GM23338 (cell line): ENCODE data around the gene CDR2. TPM values are rescaled to one million over a fixed set of nuclear protein-coding genes. Genes with fewer than 3 reads are reported as not detected.

Experiments
- ATAC-seq: fragments of 200-7000 bp; cut with Tn5 transposase; 3 replicates; pipeline ENCODE4 v1.9.1; 2020
- DNase-seq: peaks from one replicate; pipeline ENCODE4 v3.0.0-alpha.2; 2015; ENCODE audit warnings: low spot score
- H2AFZ ChIP-seq: fragments of 200-600 bp; sonication (generic); 2 replicates; pipeline ENCODE4 v1.8.0; 2016; ENCODE audit warnings: antibody characterized with exemption, mild to moderate bottlenecking, moderate library complexity
- H3F3A ChIP-seq: fragments of 200-600 bp; sonication (generic); replicated peaks from 2 replicates; pipeline ENCODE4 v1.8.0; 2017; ENCODE audit warnings: antibody characterized with exemption, mixed run types, low read depth
- H3K27ac ChIP-seq: fragments of 200-600 bp; sonication (generic); 2 replicates; pipeline ENCODE4 v1.6.1; 2016; ENCODE audit warnings: low read depth
- H3K27me3 ChIP-seq: fragments of 200-600 bp; sonication (generic); 2 replicates; pipeline ENCODE4 v1.8.0; 2016; ENCODE audit warnings: mild to moderate bottlenecking, mixed run types, moderate library complexity; ENCODE audit not compliant: insufficient read depth
- H3K36me3 ChIP-seq: fragments of 200-600 bp; sonication (generic); 2 replicates; pipeline ENCODE4 v1.8.0; 2016; ENCODE audit warnings: mild to moderate bottlenecking; ENCODE audit not compliant: insufficient read depth
- H3K4me1 ChIP-seq: fragments of 200-600 bp; sonication (generic); 2 replicates; pipeline ENCODE4 v1.8.0; 2016; ENCODE audit warnings: mild to moderate bottlenecking, moderate library complexity; ENCODE audit not compliant: insufficient read depth
- H3K4me2 ChIP-seq: fragments of 200-600 bp; sonication (generic); 2 replicates; pipeline ENCODE4 v1.7.1; 2017; ENCODE audit warnings: mixed run types
- H3K4me3 ChIP-seq: fragments of 200-600 bp; sonication (generic); 2 replicates; pipeline ENCODE4 v1.6.1; 2016; ENCODE audit warnings: mixed run types
- H3K79me2 ChIP-seq: fragments of 200-600 bp; sonication (generic); replicated peaks from 2 replicates; pipeline ENCODE4 v1.8.0; 2017; ENCODE audit warnings: mild to moderate bottlenecking; ENCODE audit not compliant: insufficient read depth
- H3K9me2 ChIP-seq: fragments of 200-600 bp; sonication (generic); 2 replicates; pipeline ENCODE4 v1.8.0; 2017; ENCODE audit not compliant: insufficient read depth
- H4K20me1 ChIP-seq: fragments of 200-600 bp; sonication (generic); replicated peaks from 2 replicates; pipeline ENCODE4 v1.8.0; 2017; ENCODE audit warnings: mild to moderate bottlenecking; ENCODE audit not compliant: insufficient read depth
- H3K27ac Mint-ChIP-seq: 2 replicates; pipeline ENCODE4 v1.8.0; 2020; ENCODE audit warnings: inconsistent platforms, mild to moderate bottlenecking, moderate library complexity, mixed read lengths
- H3K27me3 Mint-ChIP-seq: 3 replicates; pipeline ENCODE4 v1.8.0; 2022; ENCODE audit warnings: low read depth, mild to moderate bottlenecking, moderate library complexity, mixed read lengths, inconsistent platforms; ENCODE audit not compliant: insufficient read depth, poor library complexity
- H3K36me3 Mint-ChIP-seq: 3 replicates; pipeline ENCODE4 v1.8.0; 2021; ENCODE audit warnings: low read depth, mild to moderate bottlenecking, inconsistent platforms, moderate library complexity, mixed read lengths
- H3K4me1 Mint-ChIP-seq: 3 replicates; pipeline ENCODE4 v1.8.0; 2020; ENCODE audit warnings: mild to moderate bottlenecking, inconsistent platforms, mixed read lengths
- H3K4me3 Mint-ChIP-seq: 3 replicates; pipeline ENCODE4 v1.8.0; 2021; ENCODE audit warnings: moderate library complexity, mild to moderate bottlenecking, inconsistent platforms, mixed read lengths
- H3K9me3 Mint-ChIP-seq: 3 replicates; pipeline ENCODE4 v1.8.0; 2020; ENCODE audit warnings: moderate library complexity, mild to moderate bottlenecking, inconsistent platforms, mixed read lengths
- CREB1 ChIP-seq: fragments of 250-450 bp; sonication (Bioruptor Pico); IDR thresholded peaks from 2 replicates; pipeline ENCODE4 v1.5.0; 2020; ENCODE audit warnings: low read depth, mild to moderate bottlenecking, moderate library complexity
- EZH2phosphoT487 ChIP-seq: fragments of 200-600 bp; sonication (generic); IDR thresholded peaks from one replicate; pipeline ENCODE4 v1.8.1; 2018; ENCODE audit warnings: antibody characterized with exemption; ENCODE audit not compliant: unreplicated experiment
- POLR2AphosphoS5 ChIP-seq: IDR thresholded peaks from 2 replicates; pipeline ENCODE4 v1.6.1; 2016; ENCODE audit warnings: antibody characterized with exemption, low read depth
- REST ChIP-seq: IDR thresholded peaks from one replicate; pipeline ENCODE4 v1.6.1; 2018; ENCODE audit warnings: antibody characterized with exemption; ENCODE audit not compliant: unreplicated experiment
- STAT1 ChIP-seq: IDR thresholded peaks from one replicate; pipeline ENCODE4 v1.6.1; 2016; ENCODE audit warnings: antibody characterized with exemption; ENCODE audit not compliant: unreplicated experiment
- ZNF114 ChIP-seq: fragments of 250-450 bp; sonication (Bioruptor Pico); IDR thresholded peaks from 2 replicates; pipeline ENCODE4 v1.5.0; 2020; ENCODE audit warnings: mild to moderate bottlenecking, moderate library complexity
- ZNF331 ChIP-seq: fragments of 250-450 bp; sonication (Bioruptor Pico); IDR thresholded peaks from 2 replicates; pipeline ENCODE4 v1.5.0; 2020; ENCODE audit warnings: low read depth, mild to moderate bottlenecking, moderate library complexity
- polyA plus RNA-seq: library from polyadenylated mRNA; unstranded; fragments of >200 nt; fragmentation: Nextera tagmentation; extraction: Ambion mirVana; gene quantifications from 2 replicates; pipeline ENCODE4 v1.2.1, GENCODE V29; 2016
- total RNA-seq: library from RNA; depleted of rRNA; stranded (reverse); fragments of >200 nt; shearing (Covaris generic); gene quantifications from 2 replicates; pipeline ENCODE4 v1.2.3, GENCODE V29; 2014
- TF ChIP-seq, protein P1 (sequence below), 2 experiments: fragments of 200-600 bp in 1 of 2; sonication (generic) in 1 of 2; conservative IDR thresholded peaks; 2 replicates each; pipeline versions ENCODE4 v1.5.1 to v1.6.1; 2016 to 2017; ENCODE audit warnings: antibody characterized with exemption in 2 of 2, low read depth in 2 of 2, mild to moderate bottlenecking in 2 of 2, moderate library complexity in 1 of 2

CDR2 gene
- total and polyA plus RNA-seq, 2 experiments from 2014 or later: 17.7 to 39.3 TPM

GRCh38 chr16:22383827-22384226 lies 9.4 kb upstream of the CDR2 start:
- ATAC-seq: no peak

GRCh38 chr16:22381392-22381791 lies 7.0 kb upstream of the CDR2 start:
- no peaks in the 10 kb centered on the region for H3K79me2 ChIP-seq
- ATAC-seq (no peak), DNase-seq (no peak)
- Mint-ChIP-seq H3K27ac (no peak overlapping the region), H3K9me3 (no peaks in the 10 kb centered on the region), H3K27me3 (peaks cover 2% of the 10 kb centered on the region), H3K4me1 (no peaks in the 10 kb centered on the region; the same call in 2 of the 3 replicates), H3K36me3 (no peaks in the 10 kb centered on the region), H3K4me3 (no peak overlapping the region)
- H3K27me3 ChIP-seq: peaks cover under 1% of the 10 kb centered on the region; the same call in 1 of the 2 replicates
- H4K20me1 ChIP-seq: no peaks in the 10 kb centered on the region
- no peak overlapping the region for H2AFZ ChIP-seq
- H3K4me1 ChIP-seq: no peaks in the 10 kb centered on the region
- H3K9me2 ChIP-seq: no peaks in the 10 kb centered on the region
- no peaks in the 10 kb centered on the region for H3K36me3 ChIP-seq
- no peaks in the 10 kb centered on the region for H3F3A ChIP-seq
- no peak overlapping the region for H3K4me3 ChIP-seq
- no peak overlapping the region for H3K4me2 ChIP-seq
- H3K27ac ChIP-seq: no peak overlapping the region
- TF ChIP-seq ZNF114 (CRISPR knock-in tag) (no peak), STAT1 (no peak), ZNF331 (CRISPR knock-in tag) (no peak), EZH2phosphoT487 (no peak)

More at GRCh38 chr16:22383827-22384226, 9.4 kb upstream of the CDR2 start:
- H3K4me2 ChIP-seq: no peak overlapping the region
- no peaks in the 10 kb centered on the region for H3K79me2 ChIP-seq
- TF ChIP-seq CREB1 (CRISPR knock-in tag): no peak
- TF ChIP-seq, protein P1, sequence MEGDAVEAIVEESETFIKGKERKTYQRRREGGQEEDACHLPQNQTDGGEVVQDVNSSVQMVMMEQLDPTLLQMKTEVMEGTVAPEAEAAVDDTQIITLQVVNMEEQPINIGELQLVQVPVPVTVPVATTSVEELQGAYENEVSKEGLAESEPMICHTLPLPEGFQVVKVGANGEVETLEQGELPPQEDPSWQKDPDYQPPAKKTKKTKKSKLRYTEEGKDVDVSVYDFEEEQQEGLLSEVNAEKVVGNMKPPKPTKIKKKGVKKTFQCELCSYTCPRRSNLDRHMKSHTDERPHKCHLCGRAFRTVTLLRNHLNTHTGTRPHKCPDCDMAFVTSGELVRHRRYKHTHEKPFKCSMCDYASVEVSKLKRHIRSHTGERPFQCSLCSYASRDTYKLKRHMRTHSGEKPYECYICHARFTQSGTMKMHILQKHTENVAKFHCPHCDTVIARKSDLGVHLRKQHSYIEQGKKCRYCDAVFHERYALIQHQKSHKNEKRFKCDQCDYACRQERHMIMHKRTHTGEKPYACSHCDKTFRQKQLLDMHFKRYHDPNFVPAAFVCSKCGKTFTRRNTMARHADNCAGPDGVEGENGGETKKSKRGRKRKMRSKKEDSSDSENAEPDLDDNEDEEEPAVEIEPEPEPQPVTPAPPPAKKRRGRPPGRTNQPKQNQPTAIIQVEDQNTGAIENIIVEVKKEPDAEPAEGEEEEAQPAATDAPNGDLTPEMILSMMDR (conservative IDR thresholded peaks at IDR 0.05; ENCODE audit: low read depth in 2 of 2): no peak
- TF ChIP-seq EZH2phosphoT487: no peak
- TF ChIP-seq POLR2AphosphoS5: no peak
- TF ChIP-seq ZNF114 (CRISPR knock-in tag): no peak
- no peak for TF ChIP-seq REST
- Mint-ChIP-seq H3K36me3 (no peaks in the 10 kb centered on the region), H3K9me3 (no peaks in the 10 kb centered on the region), H3K27ac (no peak overlapping the region), H3K27me3 (peaks cover 2% of the 10 kb centered on the region), H3K4me3 (no peak overlapping the region), H3K4me1 (no peaks in the 10 kb centered on the region)
- H3K4me1 ChIP-seq: no peaks in the 10 kb centered on the region
- H2AFZ ChIP-seq: no peak overlapping the region
- H3K27me3 ChIP-seq: no peaks in the 10 kb centered on the region
- no peaks in the 10 kb centered on the region for H3K9me2 ChIP-seq
- H3F3A ChIP-seq: no peaks in the 10 kb centered on the region
- H3K27ac ChIP-seq: no peak overlapping the region
- no peaks in the 10 kb centered on the region for H4K20me1 ChIP-seq
- H3K36me3 ChIP-seq: no peaks in the 10 kb centered on the region
- H3K4me3 ChIP-seq: no peak overlapping the region
- no peak for DNase-seq
